ENCODE data around the gene TSNAXIP1.

DNA sequence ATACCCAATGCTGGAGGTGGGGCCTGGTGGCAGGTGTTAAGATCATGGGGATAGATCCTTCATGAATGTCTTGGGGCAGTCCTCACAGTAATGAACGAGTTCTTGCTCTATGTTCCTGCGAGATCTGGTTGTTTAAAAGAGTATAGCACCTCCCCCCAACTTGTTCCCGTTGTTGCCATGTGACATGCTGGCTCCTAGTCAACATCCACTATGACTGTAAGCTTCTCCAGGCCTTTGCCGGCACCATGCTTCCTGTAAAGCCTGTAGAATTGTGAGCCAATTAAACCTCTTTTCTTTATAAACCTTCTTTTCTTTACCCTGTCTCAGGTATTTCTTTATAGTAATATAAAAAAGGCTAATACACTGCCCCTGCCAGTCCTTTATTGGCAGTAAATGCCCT is 33.6 kb upstream of the TSNAXIP1 start:
- TF ChIP-seq, protein P1, sequence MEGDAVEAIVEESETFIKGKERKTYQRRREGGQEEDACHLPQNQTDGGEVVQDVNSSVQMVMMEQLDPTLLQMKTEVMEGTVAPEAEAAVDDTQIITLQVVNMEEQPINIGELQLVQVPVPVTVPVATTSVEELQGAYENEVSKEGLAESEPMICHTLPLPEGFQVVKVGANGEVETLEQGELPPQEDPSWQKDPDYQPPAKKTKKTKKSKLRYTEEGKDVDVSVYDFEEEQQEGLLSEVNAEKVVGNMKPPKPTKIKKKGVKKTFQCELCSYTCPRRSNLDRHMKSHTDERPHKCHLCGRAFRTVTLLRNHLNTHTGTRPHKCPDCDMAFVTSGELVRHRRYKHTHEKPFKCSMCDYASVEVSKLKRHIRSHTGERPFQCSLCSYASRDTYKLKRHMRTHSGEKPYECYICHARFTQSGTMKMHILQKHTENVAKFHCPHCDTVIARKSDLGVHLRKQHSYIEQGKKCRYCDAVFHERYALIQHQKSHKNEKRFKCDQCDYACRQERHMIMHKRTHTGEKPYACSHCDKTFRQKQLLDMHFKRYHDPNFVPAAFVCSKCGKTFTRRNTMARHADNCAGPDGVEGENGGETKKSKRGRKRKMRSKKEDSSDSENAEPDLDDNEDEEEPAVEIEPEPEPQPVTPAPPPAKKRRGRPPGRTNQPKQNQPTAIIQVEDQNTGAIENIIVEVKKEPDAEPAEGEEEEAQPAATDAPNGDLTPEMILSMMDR (IDR thresholded peaks at IDR 0.05), result no peak
- no peak for TF ChIP-seq POLR2A (IDR thresholded peaks at IDR 0.05)
